GM19455 (cell line): ENCODE measurements around the gene BRD4.
"Not testable (repeated sequence)": the region's sequence is repeated elsewhere in the genome, so short reads cannot be mapped to it uniquely, and the experiment has no call there.

Experiments used
- ATAC-seq: cut with Tn5 transposase; IDR thresholded peaks from one replicate; pipeline ENCODE4 v1.9.1; 2021; ENCODE audit not compliant: unreplicated experiment

BRD4 gene

DNA sequence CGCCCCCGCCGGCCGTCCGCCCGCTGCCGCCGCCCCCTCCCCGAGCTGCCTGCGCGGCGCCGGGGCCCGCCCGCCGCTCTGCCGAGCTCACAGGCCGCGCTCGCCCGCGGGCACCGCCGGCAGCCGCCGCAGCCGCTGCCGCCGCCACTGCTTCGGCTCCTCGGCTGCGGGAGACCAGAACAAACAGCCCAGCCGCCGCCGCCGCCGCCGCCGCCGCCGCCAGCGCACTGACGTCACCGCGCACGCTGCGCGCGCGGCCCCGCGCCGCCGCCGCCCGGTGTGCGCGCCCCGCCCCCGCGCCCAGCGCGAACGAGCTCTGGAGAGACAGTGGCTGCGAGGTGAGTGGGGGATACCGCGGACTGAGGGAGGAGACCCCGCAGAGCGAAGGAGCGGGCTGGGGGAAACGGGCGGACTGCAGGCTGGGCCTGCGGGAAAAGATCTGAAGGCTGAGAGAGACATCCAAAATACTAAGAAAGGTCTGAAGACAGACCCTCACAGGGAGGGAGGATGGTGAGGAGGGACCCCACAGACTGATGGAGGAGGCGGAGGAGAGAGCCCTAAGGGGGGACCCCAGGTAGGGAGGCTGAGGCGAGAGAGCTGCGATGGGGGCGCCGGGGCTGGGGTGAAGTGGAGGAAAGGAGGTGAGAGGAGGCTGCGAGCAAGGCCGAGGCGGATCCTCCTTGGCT, at the start of gene BRD4:
TSS of gene BRD4 (minus strand) at position 229 of the 686 bp plus-strand sequence. CDS start 59,440 bp downstream, outside the sequence.
- peak; percentile 45 for ATAC-seq

- ATAC-seq = no peak
These were observed 49.5 kb upstream of the BRD4 start for GRCh38 chr19:15381864-15382263.

DNA sequence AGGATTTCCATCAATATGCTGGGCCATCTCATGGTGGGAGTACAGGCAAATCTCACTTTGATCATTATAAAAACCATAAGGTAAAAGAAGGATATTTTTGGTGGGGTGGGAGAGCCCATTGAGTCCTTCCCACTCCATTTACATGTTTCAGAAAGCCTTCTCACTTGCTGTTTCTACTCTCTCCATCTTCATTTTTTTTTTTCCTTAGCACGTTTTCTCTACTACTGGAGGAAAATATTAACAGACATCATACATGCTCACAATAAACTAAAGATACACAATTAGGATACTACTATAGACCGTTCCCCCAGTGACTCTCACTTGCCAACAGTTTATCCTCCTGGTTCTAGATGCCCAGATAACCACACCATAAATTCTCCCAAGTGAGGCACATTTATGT, 49.1 kb upstream of the BRD4 start:
- no peak for ATAC-seq

GRCh38 chr19:15379999-15380647, 47.8 kb upstream of the BRD4 start:
- ATAC-seq = peak; percentile 28

- peak; percentile 72 for ATAC-seq
These were observed 47.0 kb upstream of the BRD4 start, which contains the start of gene AKAP8 for GRCh38 chr19:15379083-15379998. Gene AKAP8, minus strand, starts transcription at chr19:15379787. Its CDS starts 56 bp downstream, at chr19:15379731.

DNA sequence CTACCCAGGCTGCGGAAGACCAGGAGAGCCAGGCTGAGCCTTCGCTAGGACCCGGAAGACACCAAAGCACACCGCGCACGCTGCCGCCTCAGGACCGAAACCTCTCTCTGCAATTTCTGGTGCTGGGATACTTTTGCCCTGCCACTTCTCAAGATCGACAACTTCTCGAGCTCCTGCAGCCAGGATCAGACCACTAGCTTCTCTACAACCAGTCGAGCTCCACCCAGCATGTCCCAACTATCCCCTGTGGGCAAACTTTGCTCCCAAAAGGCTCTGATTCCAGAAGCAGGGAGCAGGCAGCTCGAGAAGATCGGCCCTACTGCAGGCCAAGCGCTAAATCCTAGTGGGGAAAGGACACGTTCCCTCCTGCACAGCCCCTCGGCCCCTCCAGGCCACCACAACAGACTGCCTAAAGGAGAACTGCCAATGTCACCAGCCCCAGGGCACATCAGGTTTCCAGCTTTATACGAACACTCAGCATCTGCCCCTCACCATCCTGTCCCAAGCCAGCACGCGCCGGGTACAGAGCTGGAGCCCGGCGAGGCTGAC, 46.3 kb upstream of the BRD4 start:
- no peak for ATAC-seq

DNA sequence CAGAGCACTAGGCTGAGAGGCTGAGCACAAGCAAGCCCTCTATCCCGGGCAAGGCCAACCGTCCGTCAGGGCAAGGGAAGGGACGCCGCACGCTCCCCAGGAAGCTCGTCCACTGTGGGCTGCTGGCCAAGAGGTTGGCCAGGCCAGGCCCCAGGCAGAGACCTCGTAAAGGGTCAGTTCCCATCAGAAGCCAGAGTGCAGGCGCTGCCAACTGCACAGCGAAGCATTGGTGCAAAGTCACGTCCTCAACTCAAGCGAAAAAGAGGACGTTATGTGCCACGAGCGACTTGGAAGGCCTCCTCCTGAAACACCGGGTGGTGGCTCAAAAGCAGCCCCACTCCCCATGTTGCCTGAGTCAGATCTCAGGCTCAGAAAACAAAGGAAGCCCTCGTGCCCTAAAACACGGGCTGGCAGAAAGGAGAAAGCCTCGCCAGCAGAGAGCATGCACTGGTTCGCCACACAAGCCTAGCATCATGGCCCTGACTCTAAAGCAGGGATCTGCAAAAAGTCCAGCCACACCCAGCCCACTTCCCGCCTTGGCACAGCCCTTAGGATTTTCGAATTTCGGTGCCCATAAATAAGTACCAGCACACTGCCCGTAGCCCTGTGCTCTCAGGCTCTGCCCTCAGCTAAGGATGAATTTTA, 42.6 kb upstream of the BRD4 start:
- ATAC-seq = no peak

- ATAC-seq = no peak
These were observed 41.8 kb upstream of the BRD4 start for GRCh38 chr19:15374105-15374651.

GRCh38 chr19:15373644-15374043, 41.3 kb upstream of the BRD4 start:
- no peak for ATAC-seq

GRCh38 chr19:15372891-15373301, 40.6 kb upstream of the BRD4 start:
- ATAC-seq = no peak

DNA sequence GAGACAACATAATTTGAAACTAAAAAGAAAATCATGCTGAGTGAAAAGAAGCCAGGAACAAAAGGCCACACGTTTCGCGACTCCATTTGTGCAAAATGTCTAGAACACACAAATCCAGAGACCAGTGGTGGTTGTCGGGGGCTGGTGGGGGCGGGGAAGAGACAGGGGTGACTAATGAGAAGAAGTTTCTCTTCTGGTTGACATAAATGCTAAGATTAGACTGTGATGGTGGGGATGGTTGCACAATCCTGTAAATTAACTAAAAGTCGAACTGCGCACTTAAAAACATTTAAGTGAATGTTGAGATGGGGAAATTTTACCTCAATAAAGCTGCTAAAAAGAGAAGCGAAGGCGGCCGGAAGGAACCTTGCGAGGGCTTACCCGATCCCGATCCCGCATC, 40.1 kb upstream of the BRD4 start:
- no peak for ATAC-seq

GRCh38 chr19:15371786-15372380, 39.5 kb upstream of the BRD4 start:
- ATAC-seq = no peak

GRCh38 chr19:15371119-15371518, 38.8 kb upstream of the BRD4 start:
- ATAC-seq = no peak

GRCh38 chr19:15369594-15369891, 37.2 kb upstream of the BRD4 start:
- no peak for ATAC-seq

DNA sequence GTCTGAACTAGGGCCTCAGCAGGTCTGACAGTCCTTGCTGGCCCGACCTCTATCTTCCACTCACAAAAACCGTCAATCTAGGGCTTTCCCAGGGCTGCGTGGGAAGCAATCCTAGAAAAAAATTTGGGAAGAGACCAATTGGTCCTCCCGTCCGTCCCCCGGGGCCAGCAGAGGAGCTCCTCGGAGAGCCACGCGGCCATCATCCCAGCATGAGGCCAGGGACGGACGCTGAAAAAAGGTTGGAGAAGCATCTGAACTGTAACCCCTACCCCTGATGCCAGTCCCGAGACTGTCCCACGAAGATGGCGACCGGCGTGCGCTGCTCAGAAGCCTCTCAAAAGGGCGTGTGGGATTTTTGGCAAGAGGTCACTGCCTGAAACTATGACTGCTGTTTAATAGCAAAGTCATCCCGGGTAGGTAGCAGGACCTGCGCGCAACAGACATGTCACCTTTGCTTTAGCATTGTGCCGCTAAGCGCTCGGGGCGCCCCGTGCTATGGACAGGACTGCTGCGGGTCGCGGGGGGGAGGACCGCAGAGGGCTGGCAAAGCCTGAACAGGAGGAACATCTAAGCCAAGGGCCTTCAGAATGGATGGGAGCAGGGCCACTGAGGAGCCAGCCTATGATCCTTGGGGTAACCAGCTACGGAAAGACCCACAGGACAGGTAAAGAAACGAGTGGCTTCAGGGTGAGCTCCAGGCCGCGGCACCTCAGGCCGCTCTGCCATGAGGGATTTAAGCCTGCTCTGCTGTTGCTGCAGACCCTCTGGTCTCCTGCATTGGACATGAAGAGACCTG, 36.7 kb upstream of the BRD4 start:
- no peak for ATAC-seq

DNA sequence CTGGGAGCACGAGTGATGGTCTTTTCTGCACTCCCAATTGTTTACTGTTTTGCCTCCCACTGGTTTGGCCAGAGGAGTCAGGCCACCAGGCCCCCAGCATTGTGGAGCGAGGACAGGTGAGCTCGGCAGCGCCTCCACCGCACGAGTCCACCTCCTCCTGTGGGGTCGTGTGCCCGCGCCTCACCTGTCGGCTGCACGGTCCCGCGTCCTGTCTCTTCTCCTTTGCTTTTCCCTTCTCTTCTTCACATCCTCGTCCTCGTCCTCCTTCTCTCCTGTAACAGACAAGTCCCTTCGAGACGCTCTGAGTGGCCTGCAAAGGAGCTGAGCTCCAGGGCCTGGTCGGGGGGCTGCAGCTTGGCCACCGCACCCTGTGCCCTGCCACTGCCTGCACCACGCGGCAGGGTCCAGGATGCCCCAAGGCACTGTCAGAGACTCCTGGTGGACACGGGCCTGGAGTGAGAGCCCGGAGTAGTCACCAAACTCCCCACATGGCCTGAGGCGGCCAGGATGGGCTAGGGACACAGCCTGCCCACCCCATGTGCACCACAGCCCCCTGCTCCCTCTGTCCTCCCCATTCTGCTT, 35.8 kb upstream of the BRD4 start:
- ATAC-seq = no peak

DNA sequence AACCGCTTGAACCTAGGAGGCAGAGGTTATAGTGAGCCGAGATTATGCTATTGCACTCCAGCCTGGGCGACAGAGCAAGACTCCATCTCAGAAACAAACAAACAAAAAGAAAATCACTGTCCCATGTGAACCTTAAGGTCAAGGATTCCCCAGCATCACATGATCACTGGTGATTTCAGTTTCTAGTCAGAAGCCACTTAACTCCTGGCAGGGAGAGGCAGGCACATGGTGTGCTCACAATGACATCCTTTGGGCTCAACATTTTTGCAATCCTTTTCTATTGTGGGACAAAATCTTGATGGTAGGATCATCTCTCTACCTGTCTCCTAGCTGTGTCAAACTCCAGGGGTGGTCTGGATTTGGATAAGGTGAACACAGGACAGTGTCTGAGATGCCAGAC, 35.1 kb upstream of the BRD4 start:
- ATAC-seq = no peak

DNA sequence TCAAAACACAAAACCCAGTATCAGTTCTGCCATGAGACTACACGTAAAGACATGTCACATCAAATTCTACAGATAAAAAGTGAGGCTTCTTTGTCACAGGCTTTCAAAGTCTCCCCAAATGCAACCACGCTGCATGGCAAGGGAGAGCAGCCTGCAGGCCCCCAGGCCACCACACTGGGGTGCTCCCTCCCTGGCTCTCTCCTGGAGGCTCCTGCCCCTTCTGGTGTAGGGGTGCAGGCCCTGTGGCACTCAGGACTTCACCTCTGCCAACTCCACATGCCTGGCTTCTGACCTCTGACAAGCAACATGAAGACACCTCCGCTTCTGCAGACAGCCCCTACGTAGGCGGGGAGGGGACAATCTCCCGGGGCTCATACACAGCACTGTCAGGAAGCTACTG, 32.9 kb upstream of the BRD4 start:
- no peak for ATAC-seq

DNA sequence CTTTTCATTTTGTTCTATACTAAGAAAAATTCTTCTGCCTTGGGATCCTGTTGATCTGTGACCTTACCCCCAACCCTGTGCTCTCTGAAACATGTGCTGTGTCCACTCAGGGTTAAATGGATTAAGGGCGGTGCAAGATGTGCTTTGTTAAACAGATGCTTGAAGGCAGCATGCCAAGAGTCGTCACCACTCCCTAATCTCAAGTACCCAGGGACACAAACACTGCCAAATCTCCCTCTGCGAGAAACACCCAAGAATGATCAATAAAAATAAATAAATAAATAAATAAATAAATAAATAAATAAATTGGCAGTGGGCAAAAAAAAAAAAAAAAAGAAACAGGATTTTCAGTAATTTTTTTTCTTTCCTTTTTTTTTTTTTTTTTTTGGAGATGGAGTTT, 31.5 kb upstream of the BRD4 start:
- ATAC-seq = not testable (repeated sequence)
